CD4-positive, alpha-beta memory T cell (primary cell): ENCODE measurements around the gene MMP23B. TPM values are rescaled to one million over a fixed set of nuclear protein-coding genes. Genes with fewer than 3 reads are reported as not detected.
A peak's percentile ranks its signal among the peaks of the same experiment; 100 is the strongest.
"Not testable (repeated sequence)": the region's sequence is repeated elsewhere in the genome, so short reads cannot be mapped to it uniquely, and the experiment has no call there.

Experiments used
- CTCF ChIA-PET: fragments of 350-600 bp; sonication (Branson Sonifier 250); formaldehyde crosslinking; loops from one replicate; lab custom pipeline; 2021; ENCODE audit warnings: inconsistent platforms; ENCODE audit not compliant: partially characterized antibody; lab: Charles Lee
- POLR2A ChIA-PET: fragments of 350-600 bp; sonication (Branson Sonifier 250); formaldehyde crosslinking; loops from one replicate; lab custom pipeline; 2021; ENCODE audit not compliant: partially characterized antibody; lab: Charles Lee
- DNase-seq, 5 donors: peaks; one replicate each; pipeline versions ENCODE4 v3.0.0 to v3.0.0-alpha.2; 2020 to 2022; ENCODE audit warnings: mixed read lengths in 1 of 5
- H3K27ac ChIP-seq: one replicate; pipeline ENCODE4 v1.7.0; 2013; ENCODE audit warnings: low read depth, low read length
- H3K27me3 ChIP-seq: 2 replicates; pipeline ENCODE4 v1.7.0; 2013; ENCODE audit warnings: mild to moderate bottlenecking, low read length, moderate library complexity; ENCODE audit not compliant: insufficient read depth
- H3K36me3 ChIP-seq: 2 replicates; pipeline ENCODE4 v1.7.0; 2013; ENCODE audit warnings: mild to moderate bottlenecking, low read length, moderate library complexity; ENCODE audit not compliant: insufficient read depth
- H3K4me1 ChIP-seq: 2 replicates; pipeline ENCODE4 v1.7.0; 2013; ENCODE audit warnings: mild to moderate bottlenecking, low read length, moderate library complexity; ENCODE audit not compliant: insufficient read depth
- H3K4me3 ChIP-seq, 2 donors: one replicate each; pipeline ENCODE4 v1.7.0; 2013; ENCODE audit warnings: low read length in 2 of 2, mild to moderate bottlenecking in 1 of 2
- H3K9me3 ChIP-seq, 2 donors: one replicate each; pipeline ENCODE4 v1.7.0; 2013; ENCODE audit warnings: low read length in 2 of 2, control low read depth in 1 of 2; ENCODE audit not compliant: control insufficient read depth in 1 of 2
- H3K27ac Mint-ChIP-seq, 7 donors: one replicate each; pipeline ENCODE4 v1.8.0; 2020 to 2021; ENCODE audit warnings: mixed read lengths in 7 of 7, mild to moderate bottlenecking in 6 of 7, inconsistent platforms in 3 of 7, moderate library complexity in 3 of 7
- H3K27me3 Mint-ChIP-seq, 2 donors: one replicate each; pipeline ENCODE4 v1.8.0; 2020 to 2021; ENCODE audit warnings: mixed read lengths in 2 of 2
- H3K36me3 Mint-ChIP-seq, 2 donors: one replicate each; pipeline ENCODE4 v1.8.0; 2020 to 2021; ENCODE audit warnings: mixed read lengths in 2 of 2, inconsistent platforms in 1 of 2, mild to moderate bottlenecking in 1 of 2
- H3K4me1 Mint-ChIP-seq, 4 donors: one replicate each; pipeline ENCODE4 v1.8.0; 2020 to 2021; ENCODE audit warnings: mixed read lengths in 4 of 4, mild to moderate bottlenecking in 1 of 4
- H3K4me3 Mint-ChIP-seq, 8 donors: one replicate each; pipeline ENCODE4 v1.8.0; 2020 to 2021; ENCODE audit warnings: mixed read lengths in 8 of 8, mild to moderate bottlenecking in 7 of 8, moderate library complexity in 6 of 8, inconsistent platforms in 3 of 8
- H3K9me3 Mint-ChIP-seq, 8 donors: one replicate each; pipeline ENCODE4 v1.8.0; 2020 to 2021; ENCODE audit warnings: mixed read lengths in 8 of 8, mild to moderate bottlenecking in 5 of 8, inconsistent platforms in 3 of 8, moderate library complexity in 1 of 8
- intact Hi-C: fragments of 100-400 bp; cut with micrococcal nuclease; formaldehyde crosslinking; loops from one replicate; pipeline ENCODE4 v1.15.1; 2023
- polyA plus RNA-seq, 2 donors: library from polyadenylated mRNA; unstranded; fragments of 300-500 nt; fragmentation: Illumina TruSeq; gene quantifications; one replicate each; pipeline ENCODE4 v1.2.3, GENCODE V29; 2021
- total RNA-seq, 2 experiments: library from RNA; stranded (reverse); gene quantifications; one replicate each; pipeline ENCODE4 v1.2.3, GENCODE V29; 2021

The MMP23B gene
- total and polyA plus RNA-seq, 4 experiments from 2014 or later = 0.53 to 3.7 (median 3.5) TPM; not detected in 1

DNA sequence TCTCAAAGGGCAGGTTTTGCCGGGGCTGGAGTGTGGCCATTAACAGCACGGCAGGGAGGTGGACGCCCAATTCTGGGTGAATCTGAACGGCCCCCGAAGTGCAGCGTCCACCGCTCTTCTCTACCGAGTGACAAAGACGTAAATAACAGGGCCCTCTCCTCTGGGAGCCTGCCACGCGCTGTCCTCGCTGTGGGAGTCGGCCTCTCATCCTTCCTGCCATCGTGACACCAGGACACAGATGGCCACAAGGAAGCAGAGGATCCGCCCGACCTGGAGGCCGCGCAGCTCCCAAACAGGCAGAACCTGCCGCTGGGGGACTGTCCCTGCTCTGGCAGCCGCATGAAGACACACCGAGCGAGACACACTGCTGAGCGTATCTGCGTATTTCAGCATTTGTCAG is 38.9 kb downstream of the MMP23B start:
- Mint-ChIP-seq H3K9me3 (no peaks in the 10 kb centered on the region), H3K4me3 (no peak overlapping the region), H3K27ac (no peak overlapping the region), H3K27me3 (no peaks in the 10 kb centered on the region), H3K36me3 (peaks cover 20 to 24% of the 10 kb centered on the region in 2 donors), H3K4me1 (no peaks in the 10 kb centered on the region)
- CTCF ChIA-PET = no interaction called here
- no peaks in the 10 kb centered on the region for H3K9me3 ChIP-seq
- H3K36me3 ChIP-seq = peaks cover 16% of the 10 kb centered on the region
- H3K4me1 ChIP-seq = no peaks in the 10 kb centered on the region
- H3K27ac ChIP-seq = no peak overlapping the region
- POLR2A ChIA-PET = interaction anchor here (0.7 kb wide), 1 partner anchor 17 kb away, joined by 3 read pairs; no protein-coding TSS in a partner anchor
- intact Hi-C loops = no loop called here
- no peak for DNase-seq
- no peak overlapping the region for H3K4me3 ChIP-seq
- no peaks in the 10 kb centered on the region for H3K27me3 ChIP-seq

DNA sequence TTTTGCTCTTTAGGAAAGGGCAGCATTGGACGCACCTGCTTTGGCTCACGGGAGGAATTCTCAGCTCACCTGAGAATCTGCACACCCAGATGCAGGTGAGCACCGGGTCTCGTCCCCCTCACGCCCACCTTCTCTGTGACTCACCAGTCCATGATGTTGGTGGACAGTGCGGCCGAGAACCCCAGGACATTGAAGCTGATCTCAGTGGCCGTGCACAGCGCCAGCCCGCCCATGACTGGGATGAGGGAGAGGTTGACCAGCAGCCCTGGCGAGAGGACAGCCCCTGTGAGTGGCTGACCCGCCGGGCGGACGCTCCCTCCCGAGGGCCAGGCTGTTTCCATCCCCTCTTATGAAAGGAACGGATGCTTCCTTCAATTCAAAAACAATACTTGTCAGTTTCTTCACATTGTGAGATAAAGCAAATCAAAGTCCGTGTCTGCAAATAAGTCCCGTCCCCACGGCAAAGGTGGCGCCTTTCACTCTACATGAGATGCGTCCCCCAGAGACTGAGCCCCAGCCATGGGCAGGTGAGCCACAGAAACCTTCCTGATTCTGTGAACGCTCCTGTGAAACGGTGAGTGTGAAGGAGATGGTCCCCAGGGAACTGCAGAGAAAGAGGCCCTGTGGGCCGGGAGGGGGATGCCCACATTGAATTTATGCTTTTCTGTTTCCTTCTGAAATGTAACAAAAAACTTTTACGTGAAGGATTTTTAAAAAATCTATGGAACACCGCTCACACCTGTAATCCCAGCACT is 39.6 kb downstream of the MMP23B start:
- Mint-ChIP-seq H3K4me1 (no peaks in the 10 kb centered on the region), H3K36me3 (peaks cover 16 to 21% of the 10 kb centered on the region in 2 donors), H3K27ac (peak overlapping the region in 2 of 7 donors; percentile 13 to 25), H3K4me3 (no peak overlapping the region), H3K9me3 (no peaks in the 10 kb centered on the region), H3K27me3 (no peaks in the 10 kb centered on the region)
- H3K4me1 ChIP-seq = no peaks in the 10 kb centered on the region
- no peaks in the 10 kb centered on the region for H3K27me3 ChIP-seq
- CTCF ChIA-PET = no interaction called here
- no peak overlapping the region for H3K27ac ChIP-seq
- no peak for DNase-seq
- no peak overlapping the region for H3K4me3 ChIP-seq
- H3K36me3 ChIP-seq = peaks cover 10% of the 10 kb centered on the region
- no peaks in the 10 kb centered on the region for H3K9me3 ChIP-seq
- intact Hi-C loops = no loop called here
- POLR2A ChIA-PET = interaction anchor here (0.7 kb wide), 1 partner anchor 16 kb away, joined by 3 read pairs; no protein-coding TSS in a partner anchor

DNA sequence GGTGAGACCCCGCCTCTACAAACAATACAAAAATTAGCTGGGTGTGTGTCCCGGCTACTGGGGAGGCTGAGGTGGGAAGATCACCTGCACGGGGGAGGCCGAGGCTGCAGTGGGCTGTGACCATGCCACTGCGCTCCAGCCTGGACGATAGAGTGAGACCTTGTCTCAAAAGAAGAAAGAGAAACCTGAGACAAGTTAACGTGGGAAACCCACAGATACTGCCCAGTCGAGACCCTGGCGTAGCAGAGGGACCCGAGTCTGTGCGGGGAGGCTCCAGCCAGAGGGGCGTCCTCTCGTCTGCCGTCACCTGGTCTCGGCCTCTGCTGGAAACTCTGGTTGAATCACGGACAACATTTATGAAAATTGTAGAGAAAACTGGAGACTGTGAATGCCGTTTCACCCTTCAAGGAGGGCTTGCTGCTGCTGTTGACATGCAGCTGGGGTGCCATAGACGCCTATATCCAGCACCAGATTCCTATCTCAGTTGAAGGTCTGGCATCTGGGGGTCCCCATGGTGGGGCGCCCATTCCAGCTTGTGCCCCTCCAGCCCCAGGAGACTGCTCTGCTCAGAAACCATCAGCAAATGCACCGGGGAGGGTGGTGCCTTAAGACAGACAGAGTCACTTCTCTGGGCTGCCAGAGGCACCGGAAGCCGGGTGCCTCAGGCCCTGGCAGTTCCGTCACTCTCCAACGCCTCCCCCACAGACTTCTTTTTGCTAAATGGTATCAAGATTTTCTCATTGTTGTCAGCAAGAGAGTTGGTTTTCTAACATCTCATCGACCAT is 40.4 kb downstream of the MMP23B start:
- ChIA-PET CTCF (interaction anchor here (0.7 kb wide), 1 partner anchor 11 kb away, joined by 3 read pairs; no protein-coding TSS in a partner anchor), POLR2A (no interaction called here)
- Mint-ChIP-seq H3K27ac (no peak overlapping the region), H3K36me3 (peaks cover 15 to 19% of the 10 kb centered on the region in 2 donors), H3K27me3 (no peaks in the 10 kb centered on the region), H3K4me1 (peaks cover 0 to 3% (median 1%) of the 10 kb centered on the region in 4 donors), H3K9me3 (no peaks in the 10 kb centered on the region), H3K4me3 (no peak overlapping the region)
- intact Hi-C loops = no loop called here
- H3K36me3 ChIP-seq = peaks cover 9% of the 10 kb centered on the region
- H3K9me3 ChIP-seq = no peaks in the 10 kb centered on the region
- DNase-seq = no peak
- no peak overlapping the region for H3K27ac ChIP-seq
- no peak overlapping the region for H3K4me3 ChIP-seq
- peaks cover 3% of the 10 kb centered on the region for H3K4me1 ChIP-seq
- no peaks in the 10 kb centered on the region for H3K27me3 ChIP-seq

DNA sequence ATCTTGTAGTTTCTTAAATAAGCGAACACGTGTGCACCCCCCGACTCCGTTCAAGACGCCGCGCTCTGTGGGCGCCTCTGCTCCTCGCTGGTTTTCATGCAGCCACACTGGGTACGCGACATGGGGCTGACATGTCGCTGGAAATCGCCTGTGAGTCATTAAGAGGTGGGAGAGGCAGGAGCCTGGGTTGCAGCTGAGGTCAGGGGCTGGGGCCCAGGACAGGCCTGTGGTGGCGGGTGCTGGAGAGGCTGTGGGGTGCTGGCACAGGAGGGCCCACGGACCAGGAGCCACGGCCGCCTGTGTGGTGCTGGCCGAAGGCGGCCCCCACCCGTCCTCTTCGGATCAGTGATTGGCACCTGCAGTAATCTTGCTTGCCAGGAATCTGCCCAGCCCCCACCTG is 42.8 kb downstream of the MMP23B start:
- Mint-ChIP-seq H3K27ac (peak overlapping the region in 1 of 7 donors; percentile 60), H3K36me3 (peaks cover 7 to 22% of the 10 kb centered on the region in 2 donors), H3K4me1 (peaks cover 16 to 25% (median 20%) of the 10 kb centered on the region in 4 donors)
- H3K4me3 ChIP-seq, H3K4me3 Mint-ChIP-seq, DNase-seq, H3K27me3 Mint-ChIP-seq, POLR2A ChIA-PET, H3K9me3 Mint-ChIP-seq, intact Hi-C loops, CTCF ChIA-PET, H3K9me3 ChIP-seq, H3K36me3 ChIP-seq, H3K27ac ChIP-seq, H3K27me3 ChIP-seq: not testable (repeated sequence)
- peaks cover 22% of the 10 kb centered on the region for H3K4me1 ChIP-seq

DNA sequence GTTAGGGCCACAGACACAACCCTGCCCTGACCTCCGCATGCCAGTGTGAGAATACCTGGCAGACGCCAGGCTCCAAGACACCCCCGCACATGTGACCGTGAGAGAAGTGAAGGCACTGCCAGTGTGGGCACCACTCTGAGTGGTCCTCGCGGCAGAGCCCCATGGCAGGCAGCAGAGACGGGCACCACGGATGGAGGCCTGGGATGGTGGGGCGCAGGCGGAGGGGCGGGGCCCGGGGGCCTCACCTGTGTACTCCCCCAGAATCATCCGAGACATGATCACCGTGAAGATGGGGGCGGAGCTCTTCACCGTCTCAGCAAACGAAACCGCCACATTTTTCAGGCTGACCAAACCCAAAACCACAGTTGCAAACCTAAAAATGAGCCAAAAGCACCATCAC is 43.2 kb downstream of the MMP23B start:
- H3K27me3 Mint-ChIP-seq, CTCF ChIA-PET, H3K4me3 Mint-ChIP-seq, POLR2A ChIA-PET, intact Hi-C loops, H3K9me3 Mint-ChIP-seq, DNase-seq, H3K4me3 ChIP-seq, H3K9me3 ChIP-seq, H3K36me3 ChIP-seq, H3K27ac Mint-ChIP-seq, H3K27me3 ChIP-seq, H3K27ac ChIP-seq: not testable (repeated sequence)
- peaks cover 22% of the 10 kb centered on the region for H3K4me1 ChIP-seq
- H3K36me3 Mint-ChIP-seq = peaks cover 5 to 19% of the 10 kb centered on the region in 2 donors
- H3K4me1 Mint-ChIP-seq = peaks cover 16 to 25% (median 20%) of the 10 kb centered on the region in 4 donors

DNA sequence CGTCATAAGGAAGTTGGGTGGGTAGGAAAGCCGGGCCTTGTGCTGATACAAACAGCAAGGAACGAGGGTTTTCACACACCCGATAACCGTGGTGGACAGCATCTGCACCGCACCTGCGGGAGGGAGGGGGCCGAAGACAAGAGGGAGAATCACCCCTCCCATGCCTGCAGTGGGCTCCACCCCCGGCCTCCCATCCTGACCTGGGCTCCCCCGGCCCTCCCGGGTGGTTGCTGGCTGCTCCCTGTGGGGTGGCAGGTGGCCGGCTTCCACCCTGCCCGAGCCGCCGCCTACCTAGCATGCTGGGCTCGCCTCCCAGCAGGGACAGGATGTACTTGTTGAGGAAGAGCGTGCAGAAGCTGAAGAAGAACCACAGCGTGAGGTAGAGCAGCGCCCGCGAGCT is 44.1 kb downstream of the MMP23B start:
- H3K27me3 Mint-ChIP-seq, H3K27me3 ChIP-seq, H3K36me3 ChIP-seq, POLR2A ChIA-PET, H3K9me3 Mint-ChIP-seq, H3K4me3 ChIP-seq, H3K27ac ChIP-seq, DNase-seq, CTCF ChIA-PET, H3K4me3 Mint-ChIP-seq, intact Hi-C loops, H3K27ac Mint-ChIP-seq, H3K9me3 ChIP-seq: not testable (repeated sequence)
- H3K4me1 ChIP-seq = peaks cover 22% of the 10 kb centered on the region
- H3K36me3 Mint-ChIP-seq = peaks cover 5 to 19% of the 10 kb centered on the region in 2 donors
- peaks cover 16 to 25% (median 21%) of the 10 kb centered on the region in 4 donors for H3K4me1 Mint-ChIP-seq
